ENCODE data around the gene HSP90B1. TPM values are rescaled to one million over a fixed set of nuclear protein-coding genes. Genes with fewer than 3 reads are reported as not detected.

The HSP90B1 gene
- total RNA-seq, 1 donor from 2014 or later: 426 TPM

DNA sequence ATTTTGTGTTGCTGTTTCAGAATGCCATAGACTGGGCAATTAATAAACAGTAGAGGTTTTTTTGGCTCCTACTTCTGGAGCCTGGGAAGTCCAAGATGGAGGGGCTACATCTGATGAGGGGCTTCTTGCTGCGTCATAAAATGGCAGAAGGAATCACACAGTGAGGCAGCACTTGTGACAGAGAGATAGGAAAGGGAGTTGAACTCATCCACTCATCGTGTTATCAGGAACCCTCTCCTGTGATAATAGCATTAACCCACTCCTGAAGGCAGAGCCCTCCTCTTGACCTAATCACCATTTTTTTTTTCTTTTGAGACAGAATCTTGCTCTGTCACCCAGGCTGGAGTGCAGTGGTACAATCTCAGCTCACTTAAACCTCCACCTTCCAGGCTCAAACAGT lies 45.2 kb downstream of the HSP90B1 start:
- DNase-seq (ENCODE audit: low spot score): no peak

DNA sequence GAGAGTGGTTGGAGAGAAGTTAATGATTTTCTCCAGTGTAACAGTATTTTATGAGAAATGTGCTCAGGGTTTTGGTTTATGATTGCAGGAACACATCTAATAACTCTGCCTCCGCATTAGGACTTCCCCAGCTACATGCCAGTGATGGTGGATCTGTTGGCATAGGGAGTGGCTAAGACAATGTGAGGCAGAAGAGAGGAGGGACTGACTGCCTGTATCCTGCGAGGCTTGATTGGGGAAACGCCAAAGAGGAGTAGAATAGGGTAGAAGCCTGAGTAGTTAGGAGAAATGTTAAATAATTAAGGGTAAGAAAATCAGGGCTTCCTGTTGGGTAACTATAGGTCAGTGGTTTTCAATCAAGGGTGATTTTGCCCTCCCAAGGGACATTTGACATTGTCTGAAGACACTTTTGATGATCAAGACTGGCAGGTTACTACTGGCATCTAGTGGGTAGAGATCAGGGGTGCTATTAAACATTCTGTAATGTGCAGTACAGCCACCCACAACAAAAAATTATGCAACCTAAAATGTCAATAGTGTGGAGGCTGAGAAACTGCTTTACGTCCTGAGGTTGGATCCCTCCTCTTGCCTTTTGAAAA lies 48.3 kb downstream of the HSP90B1 start:
- no peak for DNase-seq (ENCODE audit: low spot score)

GRCh38 chr12:103986829-103987228 lies 56.6 kb downstream of the HSP90B1 start:
- DNase-seq (ENCODE audit: low spot score): no peak

GRCh38 chr12:103994235-103994634 lies 64.0 kb downstream of the HSP90B1 start:
- no peak for DNase-seq (ENCODE audit: low spot score)

DNA sequence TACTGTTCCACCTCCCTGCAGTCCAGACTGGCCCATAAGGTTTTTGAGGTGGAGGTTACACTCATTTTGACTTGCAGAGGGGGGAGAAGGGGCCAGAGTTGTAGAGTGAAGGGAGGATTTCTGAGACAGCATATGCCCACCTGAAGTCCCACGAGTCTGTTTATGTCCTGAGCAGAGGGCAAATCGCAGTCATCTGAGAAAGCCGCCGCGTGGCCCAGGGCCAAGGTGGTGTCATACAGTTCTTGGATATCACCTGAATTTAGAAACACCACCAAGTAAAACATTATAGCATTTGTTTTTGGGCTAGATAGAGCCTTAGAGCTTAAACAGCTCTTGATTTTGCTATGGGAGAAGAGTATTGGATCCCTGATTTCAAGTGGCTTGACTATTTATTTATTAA lies 66.4 kb downstream of the HSP90B1 start:
- no peak for DNase-seq (ENCODE audit: low spot score)

- DNase-seq (ENCODE audit: low spot score): no peak
These were observed 67.2 kb downstream of the HSP90B1 start for GRCh38 chr12:103997286-103997900.

Other genes with a start within 250 kb of the HSP90B1 start
- gene NT5DC3, start 89.2 kb upstream of the HSP90B1 start, total RNA-seq: 11.0 TPM
- gene TDG, start 35.5 kb downstream of the HSP90B1 start, total RNA-seq: 24.9 TPM
- gene GLT8D2, start 119.8 kb downstream of the HSP90B1 start, total RNA-seq: 13.3 TPM
- gene HCFC2, start 134.1 kb downstream of the HSP90B1 start, total RNA-seq: 22.0 TPM
- 26.8 TPM for gene NFYB, start 207.8 kb downstream of the HSP90B1 start, total RNA-seq

Data from ureter (tissue), 1 donor.